ENCODE results near the gene TRAIP.

TRAIP gene

GRCh38 chr3:49813497-49814174, 42.7 kb downstream of the TRAIP start, which contains the start of gene UBA7:
Gene UBA7 (minus strand): TSS chr3:49813953. CDS start chr3:49813787, 166 bp downstream.
- no peak for DNase-seq

- DNase-seq: no peak
Measured at GRCh38 chr3:49812916-49813496, 43.4 kb downstream of the TRAIP start.

- DNase-seq: no peak
Measured at GRCh38 chr3:49807431-49808114, 48.8 kb downstream of the TRAIP start.

GRCh38 chr3:49806850-49807249, 49.5 kb downstream of the TRAIP start:
- no peak for DNase-seq

DNA sequence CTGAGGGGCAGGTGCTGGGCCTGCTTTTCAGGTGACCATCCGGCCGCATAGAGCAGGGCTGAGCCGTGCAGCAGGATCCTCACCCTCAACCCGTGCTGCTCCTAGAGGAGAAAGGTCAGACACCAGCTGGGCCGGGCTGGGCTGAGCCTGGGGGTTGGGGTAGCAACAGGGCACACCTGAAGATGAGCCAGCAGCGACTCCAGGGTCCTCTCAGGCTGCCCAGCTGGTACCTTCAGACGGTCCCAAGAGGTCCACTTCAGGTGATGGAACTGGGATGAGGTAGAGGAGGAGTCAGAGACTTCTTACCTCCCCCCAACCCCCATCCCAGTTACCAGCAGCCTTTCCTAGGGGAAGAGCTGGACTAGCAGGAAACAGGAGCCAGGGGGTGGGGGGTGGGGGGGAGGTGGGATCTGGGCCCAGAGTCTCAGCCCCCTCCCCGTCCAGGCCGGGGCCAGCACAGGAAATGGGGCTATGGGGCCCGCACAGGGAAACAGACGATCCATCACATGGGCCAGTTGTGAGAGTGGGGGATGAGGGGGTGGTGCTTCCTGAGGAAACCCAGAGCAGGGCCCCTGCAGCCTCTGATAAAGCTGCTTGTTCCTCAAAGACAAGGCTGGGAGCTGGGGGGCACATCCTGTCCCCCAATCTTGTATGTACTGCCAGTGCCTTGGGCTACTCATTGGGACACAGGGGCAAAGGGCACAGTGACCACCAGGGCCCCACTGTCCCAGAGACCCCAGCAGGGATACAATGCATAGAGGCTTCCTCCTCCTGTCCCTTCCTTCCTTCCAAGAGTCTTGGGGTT, 50.3 kb downstream of the TRAIP start:
- DNase-seq: no peak

DNA sequence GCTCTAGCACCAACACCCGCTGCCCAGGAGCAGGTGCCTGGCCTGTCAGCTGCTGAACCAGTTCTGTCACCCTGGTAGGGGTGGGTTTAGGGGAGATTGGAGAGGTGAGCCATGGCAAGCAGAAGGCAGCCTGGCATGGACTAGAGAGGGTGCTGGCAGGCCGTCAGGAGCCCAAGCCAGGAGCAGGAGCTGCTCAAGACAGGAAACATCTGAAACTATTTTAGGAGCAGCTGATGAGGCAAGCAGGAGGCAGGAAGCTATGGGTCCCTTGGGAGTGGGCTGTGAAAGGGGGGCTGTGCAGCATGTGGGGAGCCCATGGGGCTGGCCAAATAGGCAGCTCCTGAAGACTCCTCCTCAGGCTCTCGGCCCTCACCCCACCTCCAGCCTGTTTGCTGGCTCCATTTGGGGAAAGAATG, 51.0 kb downstream of the TRAIP start:
- peak; percentile 56 for DNase-seq

GRCh38 chr3:49804141-49805041, 52.0 kb downstream of the TRAIP start:
- no peak for DNase-seq

- DNase-seq: peak; percentile 50
Measured at GRCh38 chr3:49803465-49804140, 52.8 kb downstream of the TRAIP start.

- DNase-seq: peak; percentile 71
Measured at GRCh38 chr3:49802719-49803464, 53.5 kb downstream of the TRAIP start, which contains the start of gene INKA1. Gene INKA1 (plus strand): TSS chr3:49803261. CDS start chr3:49803393, 132 bp downstream.

DNA sequence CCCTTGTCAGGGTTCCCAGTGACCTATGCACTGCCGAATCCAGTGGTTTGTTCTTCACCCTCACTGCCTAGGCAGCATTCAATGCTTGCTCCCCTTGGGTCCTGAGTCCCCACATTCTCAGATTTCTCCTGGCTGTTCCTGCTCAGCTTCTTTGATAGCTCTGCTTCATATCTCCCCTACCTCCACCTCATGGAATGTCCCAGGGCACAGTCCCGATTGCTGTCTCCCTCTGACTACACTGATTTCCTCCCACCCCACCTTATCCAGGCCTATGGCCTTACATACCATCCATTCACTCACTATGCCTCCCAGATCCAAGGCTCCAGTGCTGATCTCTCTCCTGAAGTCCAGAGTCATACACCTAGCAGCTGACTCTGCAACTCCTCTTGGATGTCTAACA, 55.2 kb downstream of the TRAIP start:
- no peak for DNase-seq

- DNase-seq: no peak
Measured at GRCh38 chr3:49799761-49800160, 56.6 kb downstream of the TRAIP start, which contains the start of gene CDHR4. Gene CDHR4 (minus strand): TSS chr3:49799873. CDS start chr3:49799812, 61 bp downstream.

DNA sequence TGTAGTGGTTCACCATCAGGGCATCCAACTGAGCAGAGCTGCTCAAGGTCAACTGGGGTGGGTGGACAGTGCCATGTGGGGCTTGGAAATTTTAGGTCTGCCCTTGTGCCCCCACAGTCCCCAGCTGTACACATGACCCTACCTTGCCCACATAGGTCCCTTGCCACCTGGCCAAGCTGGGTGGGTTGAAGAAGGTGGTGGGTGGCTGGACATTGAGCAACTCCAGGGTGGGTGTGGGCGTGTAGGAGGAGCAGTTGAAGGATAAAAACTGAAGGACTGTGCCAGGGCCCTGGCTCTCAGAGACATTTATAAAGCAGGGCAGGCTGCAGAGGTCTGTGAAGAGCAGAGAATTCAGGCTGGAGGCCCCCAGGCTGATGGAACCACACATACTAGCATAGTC, 57.3 kb downstream of the TRAIP start:
- DNase-seq: no peak

DNA sequence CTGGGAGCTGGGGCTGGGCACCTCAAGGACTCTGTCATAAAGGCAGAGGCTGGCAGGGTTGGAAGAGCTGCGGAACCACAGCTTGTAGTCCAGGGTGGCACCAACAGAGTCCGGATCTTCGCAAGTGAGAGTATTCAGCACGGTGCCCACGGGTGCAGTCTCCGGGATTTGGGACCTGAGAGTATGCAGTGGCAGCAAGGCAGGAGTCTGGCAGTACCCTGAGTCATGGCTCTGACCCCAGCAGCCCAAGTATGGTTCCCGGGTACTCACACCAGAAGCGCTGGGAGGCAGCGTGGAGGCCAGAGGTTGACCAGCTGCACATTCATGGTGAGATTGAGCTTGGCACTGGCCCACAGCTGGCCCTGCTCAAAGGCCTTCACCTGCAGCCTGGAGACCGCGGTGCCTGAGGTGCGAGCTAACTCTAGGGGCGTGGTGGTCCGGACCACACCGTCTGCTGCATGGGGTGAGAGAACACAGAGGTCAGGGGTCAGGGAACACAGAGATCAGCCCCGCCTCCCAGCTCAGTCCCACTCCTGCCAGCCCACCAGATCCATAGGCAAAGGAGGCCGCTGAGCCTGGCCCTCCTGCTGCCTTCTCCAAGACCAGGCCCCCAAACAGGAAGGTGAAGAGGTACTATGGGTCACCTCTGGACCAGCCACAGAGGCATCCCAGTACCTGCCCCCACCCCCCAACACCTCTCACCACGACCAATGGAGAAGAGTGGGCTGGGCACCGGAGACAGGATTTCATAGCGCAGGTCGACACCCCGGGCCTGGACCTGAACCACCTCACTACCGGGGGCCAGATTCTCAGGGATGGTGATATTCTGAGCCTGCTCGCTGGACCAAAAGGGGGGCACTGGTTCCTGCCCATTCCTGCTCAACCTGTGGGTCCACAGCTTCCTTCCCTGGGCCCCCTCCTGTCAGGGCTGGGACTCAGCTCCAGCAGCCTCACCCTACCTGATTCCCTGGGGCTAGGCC, 61.1 kb downstream of the TRAIP start:
- no peak for DNase-seq

GRCh38 chr3:49794431-49794830, 61.9 kb downstream of the TRAIP start:
- no peak for DNase-seq

- no peak for DNase-seq
Measured at GRCh38 chr3:49793486-49794085, 62.8 kb downstream of the TRAIP start.

GRCh38 chr3:49792371-49793150, 63.8 kb downstream of the TRAIP start:
- DNase-seq: no peak

GRCh38 chr3:49791571-49791970, 64.8 kb downstream of the TRAIP start:
- DNase-seq: no peak
